Measurements from ENCODE around the gene KNDC1.
A peak's percentile ranks its signal among the peaks of the same experiment; 100 is the strongest.
"Not testable (repeated sequence)": the region's sequence is repeated elsewhere in the genome, so short reads cannot be mapped to it uniquely, and the experiment has no call there.

Gene KNDC1

GRCh38 chr10:133260895-133261725 lies 101.1 kb downstream of the KNDC1 start:
- peak in 5 of 14 donors; percentile 31 to 74 (median 48) for DNase-seq

GRCh38 chr10:133261726-133262325 lies 101.8 kb downstream of the KNDC1 start:
- DNase-seq = peak in 13 of 14 donors; percentile 6 to 83 (median 66)

- DNase-seq = no peak
These were observed 102.7 kb downstream of the KNDC1 start for GRCh38 chr10:133262696-133263095.

GRCh38 chr10:133263674-133264073 lies 103.7 kb downstream of the KNDC1 start:
- no peak for DNase-seq

- DNase-seq = no peak
These were observed 104.4 kb downstream of the KNDC1 start for GRCh38 chr10:133264461-133264860.

- not testable (repeated sequence) for DNase-seq
These were observed 105.0 kb downstream of the KNDC1 start for GRCh38 chr10:133265052-133265451.

GRCh38 chr10:133266056-133266795 lies 106.2 kb downstream of the KNDC1 start:
- DNase-seq = no peak

GRCh38 chr10:133267293-133267692 lies 107.3 kb downstream of the KNDC1 start:
- DNase-seq = no peak

- no peak for DNase-seq
These were observed 107.8 kb downstream of the KNDC1 start for GRCh38 chr10:133267829-133268228.

- no peak for DNase-seq
These were observed 108.5 kb downstream of the KNDC1 start for GRCh38 chr10:133268532-133268931.

- DNase-seq = no peak
These were observed 109.3 kb downstream of the KNDC1 start for GRCh38 chr10:133269367-133269766.

GRCh38 chr10:133270204-133270603 lies 110.2 kb downstream of the KNDC1 start:
- DNase-seq = no peak

- no peak for DNase-seq
These were observed 110.8 kb downstream of the KNDC1 start for GRCh38 chr10:133270773-133271297.

- no peak for DNase-seq
These were observed 111.7 kb downstream of the KNDC1 start for GRCh38 chr10:133271521-133272300.

- DNase-seq = no peak
These were observed 112.4 kb downstream of the KNDC1 start for GRCh38 chr10:133272301-133272963.

GRCh38 chr10:133272964-133273420 lies 113.0 kb downstream of the KNDC1 start:
- no peak for DNase-seq

GRCh38 chr10:133273534-133274143 lies 113.6 kb downstream of the KNDC1 start:
- DNase-seq = no peak

GRCh38 chr10:133274751-133275683 lies 115.0 kb downstream of the KNDC1 start:
- no peak for DNase-seq

GRCh38 chr10:133275684-133276092 lies 115.7 kb downstream of the KNDC1 start:
- DNase-seq = no peak

Data from C1 segment of cervical spinal cord (tissue), 14 donors.